ENCODE data around the gene MRPS16.

The MRPS16 gene

GRCh38 chr10:73207883-73208282 lies 44.6 kb downstream of the MRPS16 start:
- Histone ChIP-seq H2BK5ac (ENCODE audit: low read length) (no peak overlapping the region), H3K9me3 (replicated peaks in 1 of 2; ENCODE audit: control insufficient read depth in 2 of 2, insufficient read depth in 1 of 2, low read depth in 1 of 2, low read length in 2 of 2) (peaks cover 0 to 9% of the 10 kb centered on the region in 2 donors), H2AK5ac (ENCODE audit: low read depth, low read length) (no peak overlapping the region), H3K4me1 (ENCODE audit: control insufficient read depth in 2 of 2, insufficient read depth in 1 of 2, low read depth in 1 of 2, low read length in 2 of 2) (no peaks in the 10 kb centered on the region), H4K8ac (ENCODE audit: low read depth, low read length) (no peak overlapping the region), H3K27me3 (ENCODE audit: control insufficient read depth in 3 of 3, insufficient read depth in 3 of 3, low read depth in 1 of 3, low read length in 3 of 3) (no peaks in the 10 kb centered on the region), H3K4me2 (ENCODE audit: insufficient read depth, low read length, poor library complexity, severe bottlenecking) (no peak overlapping the region), H2AFZ (ENCODE audit: low read length) (no peak overlapping the region), H3K79me1 (ENCODE audit: low read depth, low read length) (no peaks in the 10 kb centered on the region), H2BK120ac (ENCODE audit: low read depth, low read length) (no peak overlapping the region), H2BK12ac (ENCODE audit: low read length) (no peak overlapping the region), H3K23ac (ENCODE audit: low read depth, low read length, poor library complexity) (no peak overlapping the region), H2BK15ac (ENCODE audit: low read length) (no peak overlapping the region), H3K18ac (ENCODE audit: low read length) (no peak overlapping the region), H3K9ac (ENCODE audit: low read depth, low read length, poor library complexity) (no peak overlapping the region), H3K36me3 (replicated peaks in 1 of 2; ENCODE audit: control insufficient read depth in 2 of 2, insufficient read depth in 2 of 2, low read length in 2 of 2) (peaks cover 4 to 56% of the 10 kb centered on the region in 2 donors), H4K91ac (ENCODE audit: low read depth, low read length, poor library complexity) (no peak overlapping the region), H3K14ac (ENCODE audit: low read length) (no peak overlapping the region), H3K4me3 (ENCODE audit: low read length in 2 of 2) (no peak overlapping the region), H3K4ac (ENCODE audit: low read length) (no peak overlapping the region), H3K27ac (replicated peaks; ENCODE audit: low read length) (no peak overlapping the region)
- no peak for DNase-seq (ENCODE audit: low spot score)
- no CpG with 5 or more reads among the region's 2 CpGs for WGBS, 2 donors (ENCODE audit: extremely low coverage in 2 of 2, insufficient read length in 2 of 2, insufficient replicate concordance in 1 of 2)

DNA sequence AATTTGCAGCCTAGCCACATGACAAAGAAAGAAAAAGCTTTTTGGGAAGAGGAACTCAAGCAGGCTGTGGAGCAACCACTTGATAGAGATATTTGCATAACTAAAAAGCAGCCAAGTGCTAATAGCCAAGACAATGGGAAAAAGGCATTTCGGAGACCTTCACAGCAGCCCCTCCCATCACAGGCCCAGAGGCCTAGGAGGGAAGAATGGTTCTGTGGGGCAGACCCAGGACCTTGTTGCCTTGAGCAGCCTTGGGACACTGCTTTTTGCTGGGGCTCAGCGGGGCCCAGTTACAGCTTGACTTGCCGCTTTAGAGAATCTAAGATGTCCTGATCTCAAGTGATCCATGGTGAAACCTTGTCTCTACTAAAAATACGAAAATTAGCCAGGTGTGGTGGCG lies 46.1 kb downstream of the MRPS16 start:
- H2BK12ac ChIP-seq (ENCODE audit: low read length), result no peak overlapping the region
- no peak overlapping the region for H3K27ac ChIP-seq (replicated peaks; ENCODE audit: low read length)
- no peaks in the 10 kb centered on the region for H3K79me1 ChIP-seq (ENCODE audit: low read depth, low read length)
- no CpG with 5 or more reads among the region's 5 CpGs for WGBS, 2 donors (ENCODE audit: extremely low coverage in 2 of 2, insufficient read length in 2 of 2, insufficient replicate concordance in 1 of 2)
- H3K4me3 ChIP-seq (ENCODE audit: low read length in 2 of 2), result no peak overlapping the region
- H3K9ac ChIP-seq (ENCODE audit: low read depth, low read length, poor library complexity), result no peak overlapping the region
- no peak overlapping the region for H3K4ac ChIP-seq (ENCODE audit: low read length)
- H3K4me2 ChIP-seq (ENCODE audit: insufficient read depth, low read length, poor library complexity, severe bottlenecking), result no peak overlapping the region
- no peak overlapping the region for H2AFZ ChIP-seq (ENCODE audit: low read length)
- no peak overlapping the region for H3K14ac ChIP-seq (ENCODE audit: low read length)
- no peak overlapping the region for H4K8ac ChIP-seq (ENCODE audit: low read depth, low read length)
- H3K27me3 ChIP-seq (ENCODE audit: control insufficient read depth in 3 of 3, insufficient read depth in 3 of 3, low read depth in 1 of 3, low read length in 3 of 3), result no peaks in the 10 kb centered on the region
- H2AK5ac ChIP-seq (ENCODE audit: low read depth, low read length), result no peak overlapping the region
- DNase-seq (ENCODE audit: low spot score), result no peak
- H3K4me1 ChIP-seq (ENCODE audit: control insufficient read depth in 2 of 2, insufficient read depth in 1 of 2, low read depth in 1 of 2, low read length in 2 of 2), result no peaks in the 10 kb centered on the region
- no peak overlapping the region for H4K91ac ChIP-seq (ENCODE audit: low read depth, low read length, poor library complexity)
- H3K18ac ChIP-seq (ENCODE audit: low read length), result no peak overlapping the region
- no peak overlapping the region for H2BK15ac ChIP-seq (ENCODE audit: low read length)
- H2BK120ac ChIP-seq (ENCODE audit: low read depth, low read length), result no peak overlapping the region
- peaks cover 4 to 48% of the 10 kb centered on the region in 2 donors for H3K36me3 ChIP-seq (replicated peaks in 1 of 2; ENCODE audit: control insufficient read depth in 2 of 2, insufficient read depth in 2 of 2, low read length in 2 of 2)
- no peak overlapping the region for H2BK5ac ChIP-seq (ENCODE audit: low read length)
- H3K9me3 ChIP-seq (replicated peaks in 1 of 2; ENCODE audit: control insufficient read depth in 2 of 2, insufficient read depth in 1 of 2, low read depth in 1 of 2, low read length in 2 of 2), result peaks cover 0 to 9% of the 10 kb centered on the region in 2 donors
- no peak overlapping the region for H3K23ac ChIP-seq (ENCODE audit: low read depth, low read length, poor library complexity)

DNA sequence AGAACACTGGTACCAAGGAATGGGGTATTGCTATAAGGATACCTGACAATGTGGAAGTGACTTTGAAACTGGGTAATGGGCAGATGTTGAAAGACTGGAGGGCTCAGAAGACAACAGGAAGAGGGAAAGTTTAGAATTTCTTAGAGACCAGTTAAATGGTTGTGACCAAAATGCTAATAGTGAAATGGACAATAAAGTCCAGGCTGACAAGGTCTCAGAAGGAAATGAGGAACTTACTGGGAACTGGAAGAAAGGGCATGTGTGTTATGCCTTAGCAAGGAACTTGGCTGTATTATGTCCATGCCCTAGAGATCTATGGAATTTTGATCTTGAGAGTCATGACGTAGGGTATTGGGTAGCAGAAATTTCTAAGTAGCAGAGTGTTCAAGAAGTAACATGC lies 46.6 kb downstream of the MRPS16 start:
- Histone ChIP-seq H3K14ac (ENCODE audit: low read length) (no peak overlapping the region), H2BK120ac (ENCODE audit: low read depth, low read length) (no peak overlapping the region), H2BK12ac (ENCODE audit: low read length) (no peak overlapping the region), H2AK5ac (ENCODE audit: low read depth, low read length) (no peak overlapping the region), H2BK15ac (ENCODE audit: low read length) (no peak overlapping the region), H2BK5ac (ENCODE audit: low read length) (no peak overlapping the region), H2AFZ (ENCODE audit: low read length) (no peak overlapping the region), H4K8ac (ENCODE audit: low read depth, low read length) (no peak overlapping the region), H3K4ac (ENCODE audit: low read length) (no peak overlapping the region), H3K27ac (replicated peaks; ENCODE audit: low read length) (no peak overlapping the region), H3K9ac (ENCODE audit: low read depth, low read length, poor library complexity) (no peak overlapping the region), H3K9me3 (replicated peaks in 1 of 2; ENCODE audit: control insufficient read depth in 2 of 2, insufficient read depth in 1 of 2, low read depth in 1 of 2, low read length in 2 of 2) (peaks cover 0 to 9% of the 10 kb centered on the region in 2 donors), H3K4me2 (ENCODE audit: insufficient read depth, low read length, poor library complexity, severe bottlenecking) (no peak overlapping the region), H3K36me3 (replicated peaks in 1 of 2; ENCODE audit: control insufficient read depth in 2 of 2, insufficient read depth in 2 of 2, low read length in 2 of 2) (peaks cover 2 to 46% of the 10 kb centered on the region in 2 donors), H3K4me3 (ENCODE audit: low read length in 2 of 2) (no peak overlapping the region), H3K23ac (ENCODE audit: low read depth, low read length, poor library complexity) (no peak overlapping the region), H4K91ac (ENCODE audit: low read depth, low read length, poor library complexity) (no peak overlapping the region), H3K18ac (ENCODE audit: low read length) (no peak overlapping the region), H3K4me1 (ENCODE audit: control insufficient read depth in 2 of 2, insufficient read depth in 1 of 2, low read depth in 1 of 2, low read length in 2 of 2) (no peaks in the 10 kb centered on the region), H3K79me1 (ENCODE audit: low read depth, low read length) (no peaks in the 10 kb centered on the region), H3K27me3 (ENCODE audit: control insufficient read depth in 3 of 3, insufficient read depth in 3 of 3, low read depth in 1 of 3, low read length in 3 of 3) (no peaks in the 10 kb centered on the region)
- no CpG with 5 or more reads among the region's 1 CpG for WGBS, 2 donors (ENCODE audit: extremely low coverage in 2 of 2, insufficient read length in 2 of 2, insufficient replicate concordance in 1 of 2)
- DNase-seq (ENCODE audit: low spot score), result no peak

DNA sequence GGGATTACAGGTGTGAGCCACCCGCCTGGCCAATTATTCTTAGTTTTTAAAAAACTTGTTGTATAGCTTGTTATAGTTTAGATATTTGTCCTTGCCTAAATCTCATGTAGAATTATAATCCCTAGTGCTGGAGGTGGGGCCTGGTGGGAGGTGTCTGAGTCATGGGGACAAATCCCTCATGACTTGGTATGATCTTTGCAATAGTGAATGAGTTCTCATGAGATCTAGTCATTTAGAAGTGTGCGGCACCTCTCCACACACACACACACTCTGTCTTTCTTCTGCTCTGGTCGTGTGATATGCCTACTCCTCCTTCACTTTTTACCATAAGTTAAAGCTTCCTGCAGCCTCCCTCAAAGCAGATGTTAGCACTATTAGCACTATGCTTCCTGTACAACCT lies 47.4 kb downstream of the MRPS16 start:
- no peak overlapping the region for H3K18ac ChIP-seq (ENCODE audit: low read length)
- no peak overlapping the region for H2AK5ac ChIP-seq (ENCODE audit: low read depth, low read length)
- no peak overlapping the region for H2BK120ac ChIP-seq (ENCODE audit: low read depth, low read length)
- no peak overlapping the region for H2BK15ac ChIP-seq (ENCODE audit: low read length)
- H3K4me1 ChIP-seq (ENCODE audit: control insufficient read depth in 2 of 2, insufficient read depth in 1 of 2, low read depth in 1 of 2, low read length in 2 of 2), result no peaks in the 10 kb centered on the region
- H3K4ac ChIP-seq (ENCODE audit: low read length), result no peak overlapping the region
- H3K14ac ChIP-seq (ENCODE audit: low read length), result no peak overlapping the region
- no peak overlapping the region for H3K27ac ChIP-seq (replicated peaks; ENCODE audit: low read length)
- H2AFZ ChIP-seq (ENCODE audit: low read length), result no peak overlapping the region
- H3K4me2 ChIP-seq (ENCODE audit: insufficient read depth, low read length, poor library complexity, severe bottlenecking), result no peak overlapping the region
- H2BK5ac ChIP-seq (ENCODE audit: low read length), result no peak overlapping the region
- H3K79me1 ChIP-seq (ENCODE audit: low read depth, low read length), result no peaks in the 10 kb centered on the region
- no peaks in the 10 kb centered on the region for H3K27me3 ChIP-seq (ENCODE audit: control insufficient read depth in 3 of 3, insufficient read depth in 3 of 3, low read depth in 1 of 3, low read length in 3 of 3)
- no peak overlapping the region for H3K23ac ChIP-seq (ENCODE audit: low read depth, low read length, poor library complexity)
- no peak overlapping the region for H4K8ac ChIP-seq (ENCODE audit: low read depth, low read length)
- H2BK12ac ChIP-seq (ENCODE audit: low read length), result no peak overlapping the region
- DNase-seq (ENCODE audit: low spot score), result no peak
- peaks cover 0 to 9% of the 10 kb centered on the region in 2 donors for H3K9me3 ChIP-seq (replicated peaks in 1 of 2; ENCODE audit: control insufficient read depth in 2 of 2, insufficient read depth in 1 of 2, low read depth in 1 of 2, low read length in 2 of 2)
- no peak overlapping the region for H3K9ac ChIP-seq (ENCODE audit: low read depth, low read length, poor library complexity)
- H4K91ac ChIP-seq (ENCODE audit: low read depth, low read length, poor library complexity), result no peak overlapping the region
- no peak overlapping the region for H3K4me3 ChIP-seq (ENCODE audit: low read length in 2 of 2)
- peaks cover 1 to 41% of the 10 kb centered on the region in 2 donors for H3K36me3 ChIP-seq (replicated peaks in 1 of 2; ENCODE audit: control insufficient read depth in 2 of 2, insufficient read depth in 2 of 2, low read length in 2 of 2)
- WGBS, 2 donors (ENCODE audit: extremely low coverage in 2 of 2, insufficient read length in 2 of 2, insufficient replicate concordance in 1 of 2), result no CpG with 5 or more reads among the region's 3 CpGs
